A549 (cell line): ENCODE results near the gene SLC35D2. TPM values are rescaled to one million over a fixed set of nuclear protein-coding genes. Genes with fewer than 3 reads are reported as not detected.
"Not testable (repeated sequence)": the region's sequence is repeated elsewhere in the genome, so short reads cannot be mapped to it uniquely, and the experiment has no call there.

ENCODE experiments used
- ATAC-seq, 2 experiments: fragments of 200-7000 bp in 1 of 2; fragments of >200 bp in 1 of 2; cut with Nextera tagmentation in 1 of 2; cut with Tn5 transposase in 1 of 2; 3 replicates each; pipeline versions ENCODE4 v1.8.0 to v1.9.1; 2018 to 2020; ENCODE audit warnings: mild to moderate bottlenecking in 1 of 2, moderate library complexity in 1 of 2
- CTCF ChIA-PET: fragments of 300-600 bp; sonication (Branson Sonifier 250); formaldehyde crosslinking; extraction: SDS; loops from one replicate; lab custom pipeline; 2021; ENCODE audit warnings: antibody characterized with exemption, inconsistent platforms; lab: Yijun Ruan, JAX
- POLR2A ChIA-PET: fragments of 350-600 bp; formaldehyde crosslinking; extraction: SDS; loops from one replicate; lab custom pipeline; 2021; ENCODE audit warnings: antibody characterized with exemption, inconsistent platforms; lab: Yijun Ruan, JAX
- DNase-seq, 2 experiments: peaks; one replicate each; pipeline versions ENCODE4 v3.0.0 to v3.0.0-alpha.2; 2011 to 2016; ENCODE audit warnings: low read depth in 1 of 2, low spot score in 1 of 2
- FAIRE-seq: peaks from 2 replicates; lab custom pipeline; 2011; peaks lifted over from hg19 to GRCh38; lab: Jason Lieb, UNC
- H3K27ac ChIP-seq, 2 experiments: fragments of >200 bp; sonication (Bioruptor Twin); formaldehyde crosslinking; 3 replicates each; pipeline ENCODE4 v1.5.1; 2016 to 2017
- H3K4me1 ChIP-seq: fragments of >200 bp; sonication (Bioruptor Twin); formaldehyde crosslinking; 3 replicates; pipeline ENCODE4 v1.6.1; 2016
- H3K4me2 ChIP-seq: fragments of >200 bp; sonication (Bioruptor Twin); formaldehyde crosslinking; 3 replicates; pipeline ENCODE4 v1.6.1; 2016
- H3K4me3 ChIP-seq: fragments of >200 bp; sonication (Bioruptor Twin); formaldehyde crosslinking; 3 replicates; pipeline ENCODE4 v1.5.1; 2016
- H3K9me3 ChIP-seq: fragments of >200 bp; sonication (Bioruptor Twin); formaldehyde crosslinking; 3 replicates; pipeline ENCODE4 v1.6.1; 2016
- BHLHE40 ChIP-seq: IDR thresholded peaks from 2 replicates; pipeline ENCODE4 v1.6.1; 2012; ENCODE audit warnings: low read depth, low read length, inconsistent platforms
- CBX2 ChIP-seq: fragments of 200-600 bp; sonication (generic); IDR thresholded peaks from 2 replicates; pipeline ENCODE4 v1.6.1; 2016; ENCODE audit warnings: low read depth, mild to moderate bottlenecking, borderline replicate concordance
- CBX8 ChIP-seq: fragments of 200-600 bp; sonication (generic); IDR thresholded peaks from 2 replicates; pipeline ENCODE4 v1.6.1; 2016
- CHD4 ChIP-seq: fragments of 200-600 bp; sonication (generic); IDR thresholded peaks from 2 replicates; pipeline ENCODE4 v1.6.1; 2016; ENCODE audit warnings: antibody characterized with exemption, mild to moderate bottlenecking, borderline replicate concordance
- E2F6 ChIP-seq: IDR thresholded peaks from 2 replicates; pipeline ENCODE4 v1.6.1; 2012; ENCODE audit warnings: low read depth, borderline replicate concordance
- EHF ChIP-seq: fragments of 250-450 bp; sonication (Bioruptor Pico); IDR thresholded peaks from 2 replicates; pipeline ENCODE4 v1.5.0; 2020; ENCODE audit warnings: mild to moderate bottlenecking
- ESRRA ChIP-seq: fragments of 150-350 bp; IDR thresholded peaks from 2 replicates; pipeline ENCODE4 v1.6.1; 2014; ENCODE audit warnings: mild to moderate bottlenecking, low read length, borderline replicate concordance
- FOSB ChIP-seq: fragments of 250-450 bp; sonication (Bioruptor Pico); IDR thresholded peaks from 2 replicates; pipeline ENCODE4 v1.5.0; 2020; ENCODE audit warnings: mild to moderate bottlenecking, moderate library complexity
- HDAC2 ChIP-seq: fragments of 200-600 bp; sonication (generic); IDR thresholded peaks from 2 replicates; pipeline ENCODE4 v1.6.1; 2016
- HEYL ChIP-seq: fragments of 250-450 bp; sonication (Bioruptor Pico); IDR thresholded peaks from 2 replicates; pipeline ENCODE4 v1.8.0; 2021; ENCODE audit warnings: mild to moderate bottlenecking, moderate library complexity
- HMGXB4 ChIP-seq: fragments of 250-450 bp; sonication (Bioruptor Pico); IDR thresholded peaks from 2 replicates; pipeline ENCODE4 v1.5.0; 2021; ENCODE audit warnings: mild to moderate bottlenecking, moderate library complexity, borderline replicate concordance
- HOXB13 ChIP-seq: fragments of 250-450 bp; sonication (Bioruptor Pico); IDR thresholded peaks from 2 replicates; pipeline ENCODE4 v1.5.0; 2020; ENCODE audit warnings: low read depth, mild to moderate bottlenecking, moderate library complexity
- HOXB5 ChIP-seq: fragments of 250-450 bp; sonication (Bioruptor Pico); IDR thresholded peaks from 2 replicates; pipeline ENCODE4 v1.5.0; 2020; ENCODE audit warnings: mild to moderate bottlenecking, moderate library complexity
- JUN ChIP-seq, 2 experiments: fragments of >200 bp; sonication (Bioruptor Twin); formaldehyde crosslinking; IDR thresholded peaks; 2 replicates in 1 of 2; 3 replicates in 1 of 2; pipeline ENCODE4 v1.6.1; 2016 to 2017
- KDM1A ChIP-seq: fragments of 200-600 bp; sonication (generic); IDR thresholded peaks from 2 replicates; pipeline ENCODE4 v1.6.1; 2016; ENCODE audit warnings: low read depth, mild to moderate bottlenecking
- MAFK ChIP-seq: fragments of 450-650 bp; IDR thresholded peaks from 2 replicates; pipeline ENCODE4 v1.6.1; 2014; ENCODE audit not compliant: partially characterized antibody
- MAX ChIP-seq: IDR thresholded peaks from 2 replicates; pipeline ENCODE4 v1.6.1; 2012
- MAZ ChIP-seq: fragments of 150-350 bp; IDR thresholded peaks from 2 replicates; pipeline ENCODE4 v1.6.1; 2014; ENCODE audit warnings: antibody characterized with exemption, low read depth, low read length, borderline replicate concordance
- MYC ChIP-seq: IDR thresholded peaks from 2 replicates; pipeline ENCODE4 v1.6.1; 2012; ENCODE audit warnings: mild to moderate bottlenecking, inconsistent platforms, low read length, improper control_type of control experiment, borderline replicate concordance
- NFE2L2 ChIP-seq: fragments of 150-350 bp; conservative IDR thresholded peaks from 2 replicates; pipeline ENCODE4 v1.6.1; 2014; ENCODE audit warnings: low read length
- PBX3 ChIP-seq: IDR thresholded peaks from 2 replicates; pipeline ENCODE4 v1.6.1; 2012
- RCOR1 ChIP-seq: fragments of 150-350 bp; IDR thresholded peaks from 2 replicates; pipeline ENCODE4 v1.6.1; 2014; ENCODE audit warnings: antibody characterized with exemption, low read length, low read depth
- RNF2 ChIP-seq: fragments of 200-600 bp; sonication (generic); IDR thresholded peaks from 2 replicates; pipeline ENCODE4 v1.6.1; 2016; ENCODE audit warnings: low read depth, mild to moderate bottlenecking, antibody characterized with exemption, moderate library complexity, borderline replicate concordance
- SMC3 ChIP-seq: fragments of >200 bp; sonication (Bioruptor Twin); formaldehyde crosslinking; IDR thresholded peaks from 3 replicates; pipeline ENCODE4 v1.6.1; 2018; ENCODE audit warnings: inconsistent platforms
- SREBF2 ChIP-seq: fragments of 450-650 bp; IDR thresholded peaks from 2 replicates; pipeline ENCODE4 v1.6.1; 2014; ENCODE audit warnings: mild to moderate bottlenecking, moderate library complexity
- USF2 ChIP-seq: fragments of 450-650 bp; IDR thresholded peaks from 2 replicates; pipeline ENCODE4 v1.6.1; 2014; ENCODE audit warnings: antibody characterized with exemption
- ZC3H11A ChIP-seq: fragments of 450-650 bp; IDR thresholded peaks from 2 replicates; pipeline ENCODE4 v1.6.1; 2014; ENCODE audit warnings: antibody characterized with exemption, mild to moderate bottlenecking
- ZSCAN20 ChIP-seq: fragments of 250-450 bp; sonication (Bioruptor Pico); IDR thresholded peaks from 2 replicates; pipeline ENCODE4 v1.8.0; 2022; ENCODE audit warnings: mild to moderate bottlenecking, moderate library complexity
- WGBS: methylation state at CpG from one replicate; pipeline ENCODE4 v1.1.6; 2017; ENCODE audit errors: missing lambda C conversion rate; 5-methylcytosine and 5-hydroxymethylcytosine counted together
- polyA plus RNA-seq, 4 experiments: library from polyadenylated mRNA; depleted of rRNA in 3 of 4; stranded (reverse); fragments of >200 nt; fragmentation: RNase III in 1 of 4; extraction: RNeasy Plus Mini Kit Qiagen cat#74134 plus additional on column Dnase treatment in 1 of 4; gene quantifications; 2 replicates in 3 of 4; 3 replicates in 1 of 4; pipeline ENCODE4 v1.2.3, GENCODE V29; 2011 to 2017

The SLC35D2 gene
- polyA plus RNA-seq, 2 of the 4 experiments (the other 2 are of a cell fraction) = 13.8 to 29.8 TPM

- H3K4me2 ChIP-seq = no peak overlapping the region
- H3K4me1 ChIP-seq = no peaks in the 10 kb centered on the region
- ATAC-seq = no peak
- no peak overlapping the region for H3K27ac ChIP-seq
- no peak for FAIRE-seq
- ChIA-PET POLR2A (no interaction called here), CTCF (interaction anchor here (0.8 to 2.6 kb wide), 2 partner anchors 13 to 90 kb away, joined by 3 to 11 read pairs; no protein-coding TSS in a partner anchor)
- DNase-seq = no peak
- TF ChIP-seq EHF (CRISPR knock-in tag) = no peak
- TF ChIP-seq HMGXB4 (CRISPR knock-in tag) = no peak
- no peak for TF ChIP-seq CBX2
- no peak for TF ChIP-seq PBX3
- no peak for TF ChIP-seq CBX8
- no peak for TF ChIP-seq MAFK
- no peak for TF ChIP-seq RNF2
- TF ChIP-seq KDM1A = no peak
- no peak for TF ChIP-seq MAZ
- no peak for TF ChIP-seq BHLHE40
- no peaks in the 10 kb centered on the region for H3K9me3 ChIP-seq
- no peak overlapping the region for H3K4me3 ChIP-seq
Measured at GRCh38 chr9:96323169-96323568, 60.3 kb downstream of the SLC35D2 start.

GRCh38 chr9:96322736-96323135 is 60.8 kb downstream of the SLC35D2 start:
- POLR2A ChIA-PET, FAIRE-seq, H3K4me3 ChIP-seq, H3K9me3 ChIP-seq, DNase-seq, H3K27ac ChIP-seq, H3K4me1 ChIP-seq, H3K4me2 ChIP-seq, ATAC-seq: not testable (repeated sequence)
- 90% methylated on average over 5 of the region's 5 CpGs for WGBS
- CTCF ChIA-PET = interaction anchor here (2.6 kb wide), 1 partner anchor 13 kb away, joined by 11 read pairs; no protein-coding TSS in a partner anchor

GRCh38 chr9:96322210-96322609 is 61.3 kb downstream of the SLC35D2 start:
- POLR2A ChIA-PET, H3K4me3 ChIP-seq, H3K9me3 ChIP-seq, H3K4me1 ChIP-seq, DNase-seq, H3K27ac ChIP-seq, H3K4me2 ChIP-seq, ATAC-seq, FAIRE-seq: not testable (repeated sequence)
- CTCF ChIA-PET = interaction anchor here (0.7 kb wide), 1 partner anchor 297 kb away, joined by 3 read pairs; no protein-coding TSS in a partner anchor
- WGBS = 80% methylated on average over 3 of the region's 3 CpGs

GRCh38 chr9:96321515-96321914 is 62.0 kb downstream of the SLC35D2 start:
- no peak overlapping the region for H3K4me2 ChIP-seq
- no peaks in the 10 kb centered on the region; the same call in 2 of the 3 replicates for H3K4me1 ChIP-seq
- H3K9me3 ChIP-seq = no peaks in the 10 kb centered on the region
- H3K27ac ChIP-seq = no peak overlapping the region
- ChIA-PET POLR2A (no interaction called here), CTCF (no interaction called here)
- DNase-seq = no peak
- no peak for FAIRE-seq
- H3K4me3 ChIP-seq = no peak overlapping the region
- no peak for ATAC-seq
- WGBS = 87% methylated on average over 7 of the region's 7 CpGs
- TF ChIP-seq MAX (no peak), CHD4 (no peak), ZC3H11A (no peak), MYC (no peak), SMC3 (no peak), CBX8 (no peak), FOSB (CRISPR knock-in tag) (no peak), ESRRA (no peak), RCOR1 (no peak), USF2 (no peak), HOXB5 (no peak), JUN (IDR thresholded peaks at IDR 0.05) (no peak), SREBF2 (no peak), ZSCAN20 (no peak), E2F6 (no peak), HEYL (CRISPR knock-in tag) (no peak), HOXB13 (no peak), HDAC2 (no peak), NFE2L2 (no peak)
